Uterus (tissue), 2 donors: ENCODE data around the gene PNLIP.

Source experiments
- CTCF ChIP-seq, 4 experiments: fragments of 200-600 bp in 2 of 4; fragments of 450-650 bp in 2 of 4; sonication (generic) in 2 of 4; IDR thresholded peaks; one replicate each; pipeline ENCODE4 v1.5.1; 2016 to 2019; ENCODE audit warnings: antibody characterized with exemption in 4 of 4, mild to moderate bottlenecking in 2 of 4, moderate library complexity in 1 of 4
- POLR2A ChIP-seq, 2 donors: fragments of 450-650 bp; IDR thresholded peaks; one replicate each; pipeline ENCODE4 v1.6.1; 2016; ENCODE audit warnings: antibody characterized with exemption in 2 of 2, mild to moderate bottlenecking in 1 of 2, moderate library complexity in 1 of 2

- TF ChIP-seq CTCF (IDR thresholded peaks at IDR 0.05), result no peak
- TF ChIP-seq POLR2A (IDR thresholded peaks at IDR 0.05), result no peak
Observed at GRCh38 chr10:116554628-116555027, 8.9 kb downstream of the PNLIP start.
